GM12878 (cell line): ENCODE measurements around the gene GDF11. TPM values are rescaled to one million over a fixed set of nuclear protein-coding genes. Genes with fewer than 3 reads are reported as not detected.

Experiments used
- ATAC-seq: fragments of 200-7000 bp; cut with Tn5 transposase; 3 replicates; pipeline ENCODE4 v1.9.1; 2020; ENCODE audit warnings: mild to moderate bottlenecking, moderate library complexity
- BruUV-seq: library from RNA; stranded (reverse); fragments of 400-500 nt; replicated peaks from 2 replicates; lab custom pipeline; 2021; lab: Mats Ljungman, UMichigan
- CTCF ChIA-PET: fragments of 300-600 bp; sonication (Branson Sonifier 250); formaldehyde crosslinking; extraction: SDS; loops from one replicate; lab custom pipeline; 2021; ENCODE audit warnings: inconsistent platforms; lab: Yijun Ruan, JAX
- POLR2A ChIA-PET: fragments of 350-600 bp; formaldehyde crosslinking; extraction: SDS; loops from one replicate; lab custom pipeline; 2021; ENCODE audit warnings: inconsistent platforms; lab: Charles Lee
- RAD21 ChIA-PET: fragments of 300-600 bp; sonication (Branson Sonifier 250); formaldehyde crosslinking; loops from one replicate; lab custom pipeline; 2023; ENCODE audit warnings: antibody characterized with exemption; ENCODE audit not compliant: unreplicated experiment; lab: Charles Lee
- SMC1A ChIA-PET: fragments of 300-600 bp; sonication (Branson Sonifier 250); formaldehyde crosslinking; loops from one replicate; lab custom pipeline; 2023; ENCODE audit not compliant: unreplicated experiment, uncharacterized antibody; lab: Charles Lee
- DNase-seq: peaks from one replicate; pipeline ENCODE4 v3.0.0-alpha.2; 2011; ENCODE audit warnings: low read depth, low spot score
- FAIRE-seq: peaks from 3 replicates; lab custom pipeline; 2011; peaks lifted over from hg19 to GRCh38; lab: Jason Lieb, UNC
- H2AFZ ChIP-seq: 2 replicates; pipeline ENCODE4 v1.6.0; 2011; ENCODE audit warnings: low read depth, low read length, control low read depth; ENCODE audit not compliant: control insufficient read depth
- H3K27ac ChIP-seq: 2 replicates; pipeline ENCODE4 v1.5.1; 2011; ENCODE audit warnings: control low read depth; ENCODE audit not compliant: control insufficient read depth, insufficient read depth
- H3K27me3 ChIP-seq, 2 experiments: replicated peaks in 1 of 2; 2 replicates each; pipeline versions ENCODE4 v1.6.0 to v1.6.1; 2011; ENCODE audit warnings: low read length in 1 of 2; ENCODE audit not compliant: control insufficient read depth in 2 of 2, insufficient read depth in 2 of 2
- H3K36me3 ChIP-seq, 2 experiments: 2 replicates each; pipeline ENCODE4 v1.5.1; 2011; ENCODE audit warnings: low read length in 1 of 2; ENCODE audit not compliant: control insufficient read depth in 2 of 2, insufficient read depth in 2 of 2
- H3K4me1 ChIP-seq: 2 replicates; pipeline ENCODE4 v1.6.1; 2011; ENCODE audit warnings: mild to moderate bottlenecking, low read length, moderate library complexity, mixed read lengths; ENCODE audit not compliant: control insufficient read depth, insufficient read depth
- H3K4me2 ChIP-seq: 2 replicates; pipeline ENCODE4 v1.6.0; 2011; ENCODE audit warnings: control low read depth; ENCODE audit not compliant: control insufficient read depth, insufficient read depth
- H3K4me3 ChIP-seq: fragments of 200-600 bp; sonication (generic); 2 replicates; pipeline ENCODE4 v1.5.1; 2016
- H3K79me2 ChIP-seq: 2 replicates; pipeline ENCODE4 v1.6.0; 2011; ENCODE audit warnings: low read length; ENCODE audit not compliant: control insufficient read depth, insufficient read depth
- H3K9ac ChIP-seq: 2 replicates; pipeline ENCODE4 v1.8.0; 2011; ENCODE audit warnings: low read length, control low read depth, mixed read lengths; ENCODE audit not compliant: control insufficient read depth, insufficient read depth
- H3K9me3 ChIP-seq: replicated peaks from 3 replicates; pipeline ENCODE4 v1.5.1; 2011; ENCODE audit warnings: mild to moderate bottlenecking, low read length; ENCODE audit not compliant: control insufficient read depth, insufficient read depth
- H4K20me1 ChIP-seq: 2 replicates; pipeline ENCODE4 v1.6.0; 2011; ENCODE audit not compliant: control insufficient read depth, insufficient read depth
- BRCA1 ChIP-seq: IDR thresholded peaks from 2 replicates; pipeline ENCODE4 v1.6.1; 2011; ENCODE audit warnings: low read depth, low read length, improper control_type of control experiment
- TCF3 ChIP-seq: IDR thresholded peaks from 2 replicates; pipeline ENCODE4 v1.6.1; 2012; ENCODE audit warnings: low read depth, mild to moderate bottlenecking, low read length, borderline replicate concordance; ENCODE audit not compliant: insufficient read depth
- WGBS: methylation state at CpG from one replicate; pipeline ENCODE4 v1.1.6; 2016; ENCODE audit warnings: low lambda C conversion rate; ENCODE audit not compliant: insufficient replicate concordance, insufficient coverage; ENCODE audit errors: missing lambda C conversion rate; 5-methylcytosine and 5-hydroxymethylcytosine counted together
- in situ Hi-C: fragments of 300-500 bp; cut with MboI; formaldehyde crosslinking; loops from 9 replicates; pipeline ENCODE4 v1.14.3; 2018; ENCODE audit warnings: mixed read lengths
- intact Hi-C: fragments of 100-400 bp; cut with micrococcal nuclease; formaldehyde crosslinking; loops from one replicate; pipeline ENCODE4 v1.14.2; 2022; ENCODE audit not compliant: unreplicated experiment
- polyA plus RNA-seq, 11 experiments: library from polyadenylated mRNA; depleted of rRNA in 4 of 11; unstranded in 6 of 11; stranded (reverse) in 5 of 11; fragments of >200 nt; fragmentation: Nextera tagmentation in 4 of 11; fragmentation: Illumina TruSeq in 1 of 11; extraction: Ambion mirVana in 4 of 11; extraction: Trizol in 1 of 11; gene quantifications; 1 replicate in 1 of 11; 2 replicates in 10 of 11; pipeline versions ENCODE4 v1.2.1 to v1.2.3, GENCODE V29; 2011 to 2016; ENCODE audit warnings: inconsistent platforms in 2 of 11, missing spikeins in 2 of 11, low read depth in 1 of 11
- total RNA-seq, 4 experiments: library from RNA; depleted of rRNA in 3 of 4; stranded (reverse); fragments of >200 nt in 3 of 4; fragmentation: Illumina TruSeq in 1 of 4; extraction: Trizol in 1 of 4; gene quantifications; 2 replicates each; pipeline versions ENCODE4 v1.2.1 to v1.2.3, GENCODE V29; 2013 to 2021

Gene GDF11
- total and polyA plus RNA-seq, 10 of the 15 experiments (the other 5 are each of a cell fraction or from before 2014, with no cell fraction given), result 0.83 to 15.4 (median 4.3) TPM

DNA sequence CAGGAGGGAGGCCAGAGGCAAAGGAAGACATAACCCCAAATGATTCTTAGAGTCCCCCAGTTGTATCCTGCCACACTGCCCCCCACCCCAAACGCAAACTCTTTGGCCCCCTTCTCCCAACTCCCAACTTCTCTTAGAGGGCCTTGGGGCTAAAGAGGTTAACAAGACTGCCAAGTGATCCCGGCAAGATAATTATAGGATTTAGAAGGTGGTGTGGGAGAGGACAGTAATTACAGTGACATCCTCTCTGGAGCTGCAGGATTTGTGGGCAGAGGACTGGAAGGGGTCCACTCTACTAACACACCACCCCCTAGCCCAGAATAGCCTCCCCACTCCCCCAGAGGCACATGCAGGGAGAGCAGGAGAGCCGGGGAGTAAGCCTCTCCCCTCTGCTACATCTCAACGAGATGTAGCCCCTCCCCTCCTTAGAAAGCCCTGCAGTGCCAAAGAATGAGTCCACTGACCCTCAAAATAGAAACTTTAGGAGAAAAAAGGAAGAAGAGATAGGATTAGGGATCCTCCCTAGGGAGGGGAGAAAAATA is 5.3 kb upstream of the GDF11 start:
- no peak for FAIRE-seq
- Histone ChIP-seq H3K36me3 (no peaks in the 10 kb centered on the region), H3K4me2 (peak overlapping the region; percentile 91), H3K79me2 (no peaks in the 10 kb centered on the region)
- TF ChIP-seq BRCA1, result no peak
- TF ChIP-seq TCF3, result 0 out of 2 replicates have a peak, but pooled peaks have one; percentile 1
- TF ChIP-seq, all 136 proteins: peak for 1
- H3K4me1 ChIP-seq, result peaks cover 7% of the 10 kb centered on the region
- H3K9me3 ChIP-seq, result no peaks in the 10 kb centered on the region
- WGBS, result 43% methylated on average over 4 of the region's 4 CpGs
- H3K4me3 ChIP-seq, result peak overlapping the region; percentile 78
- H4K20me1 ChIP-seq, result no peaks in the 10 kb centered on the region
- intact Hi-C loops, result loop anchor here (1.0 to 10.0 kb wide), 12 partner anchors 8 to 447 kb away; partner anchors contain the start of genes BLOC1S1, CD63, RPL41 and RPS26
- ChIA-PET SMC1A (interaction anchor here (0.6 to 5.2 kb wide), 52 partner anchors 8 to 454 kb away, joined by 3 to 51 read pairs (median 8); partner anchors contain the start of genes BLOC1S1, CD63, DGKA and ESYT1), CTCF (interaction anchor here (0.6 to 7.1 kb wide), 71 partner anchors 8 to 890 kb away, joined by 3 to 205 read pairs (median 8); partner anchors contain the start of genes BLOC1S1, CD63, DGKA and DNAJC14), POLR2A (interaction anchor here (0.5 to 2.9 kb wide), 18 partner anchors 7 to 388 kb away, joined by 3 to 36 read pairs (median 6); partner anchors contain the start of genes CD63, DNAJC14, PA2G4 and PYM1), RAD21 (interaction anchor here (0.5 to 7.7 kb wide), 51 partner anchors 9 to 764 kb away, joined by 3 to 113 read pairs (median 8); partner anchors contain the start of genes BLOC1S1, CD63, DNAJC14 and ESYT1)
- DNase-seq (no peak), ATAC-seq (peak; percentile 49)
- H3K9ac ChIP-seq, result peak overlapping the region; percentile 79
- H3K27ac ChIP-seq, result peak overlapping the region; percentile 45
- in situ Hi-C loops, result loop anchor here (5.0 kb wide), 2 partner anchors 205 to 295 kb away; no protein-coding TSS in a partner anchor
- no peaks in the 10 kb centered on the region for H3K27me3 ChIP-seq
- BruUV-seq, result no TSS peak
- H2AFZ ChIP-seq, result peak overlapping the region; percentile 91
